Renal pelvis (tissue), 4 donors: Measurements from ENCODE around the gene IMP3. TPM values are rescaled to one million over a fixed set of nuclear protein-coding genes. Genes with fewer than 3 reads are reported as not detected.

Source experiments
- DNase-seq: peaks from one replicate; pipeline ENCODE4 v3.0.0-alpha.2; 2013
- polyA plus RNA-seq, 3 donors: library from polyadenylated mRNA; unstranded; fragments of 120-200 nt; gene quantifications; one replicate each; pipeline ENCODE4 v1.2.1, GENCODE V29; 2013; ENCODE audit not compliant: insufficient read length in 3 of 3

Gene IMP3
- polyA plus RNA-seq, 3 donors, result 58.0 to 64.5 (median 59.2) TPM

- DNase-seq, result no peak
Observed at GRCh38 chr15:75675579-75676404, 35.8 kb upstream of the IMP3 start.

DNA sequence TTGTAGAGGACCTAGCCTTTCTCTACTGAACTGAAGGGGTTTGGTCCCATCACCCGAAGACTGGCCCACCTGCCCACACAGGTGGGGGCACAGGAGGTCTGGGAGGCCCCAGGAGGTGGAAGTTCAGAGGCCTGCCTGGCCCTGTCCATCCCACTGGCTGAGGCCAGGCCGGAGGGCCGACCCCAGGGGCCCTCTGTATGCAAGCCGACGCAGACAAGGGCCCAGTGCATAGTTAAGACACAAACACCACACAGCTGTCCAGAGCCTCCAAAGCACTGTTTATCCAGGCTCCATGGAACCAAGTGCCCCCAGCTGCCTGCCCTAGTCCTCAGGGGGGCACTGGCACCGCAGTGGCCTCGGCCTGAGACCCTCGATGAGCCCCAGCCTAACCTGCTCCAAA, 34.3 kb upstream of the IMP3 start:
- no peak for DNase-seq

GRCh38 chr15:75673426-75674235, 33.6 kb upstream of the IMP3 start:
- no peak for DNase-seq

- DNase-seq, result no peak
Observed at GRCh38 chr15:75672646-75673425, 32.8 kb upstream of the IMP3 start.

- no peak for DNase-seq
Observed at GRCh38 chr15:75671730-75672602, 31.9 kb upstream of the IMP3 start.

DNA sequence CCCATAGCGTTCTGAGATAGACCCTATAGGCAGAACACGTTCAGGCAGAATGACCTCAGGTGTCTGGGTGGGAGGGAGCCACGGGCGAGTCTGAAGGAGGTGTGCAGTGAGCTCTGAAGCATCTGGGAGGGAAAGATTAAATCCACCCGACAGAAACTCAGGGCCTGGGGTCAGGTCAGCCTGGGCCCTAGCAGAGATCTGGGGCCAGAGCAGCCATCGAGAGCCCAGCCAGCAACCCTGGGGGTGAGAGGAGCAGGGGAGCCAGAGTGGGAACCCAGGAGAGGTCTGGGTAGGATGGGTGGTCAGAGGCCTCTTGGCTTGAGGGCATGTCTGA, 29.8 kb upstream of the IMP3 start:
- DNase-seq, result no peak

DNA sequence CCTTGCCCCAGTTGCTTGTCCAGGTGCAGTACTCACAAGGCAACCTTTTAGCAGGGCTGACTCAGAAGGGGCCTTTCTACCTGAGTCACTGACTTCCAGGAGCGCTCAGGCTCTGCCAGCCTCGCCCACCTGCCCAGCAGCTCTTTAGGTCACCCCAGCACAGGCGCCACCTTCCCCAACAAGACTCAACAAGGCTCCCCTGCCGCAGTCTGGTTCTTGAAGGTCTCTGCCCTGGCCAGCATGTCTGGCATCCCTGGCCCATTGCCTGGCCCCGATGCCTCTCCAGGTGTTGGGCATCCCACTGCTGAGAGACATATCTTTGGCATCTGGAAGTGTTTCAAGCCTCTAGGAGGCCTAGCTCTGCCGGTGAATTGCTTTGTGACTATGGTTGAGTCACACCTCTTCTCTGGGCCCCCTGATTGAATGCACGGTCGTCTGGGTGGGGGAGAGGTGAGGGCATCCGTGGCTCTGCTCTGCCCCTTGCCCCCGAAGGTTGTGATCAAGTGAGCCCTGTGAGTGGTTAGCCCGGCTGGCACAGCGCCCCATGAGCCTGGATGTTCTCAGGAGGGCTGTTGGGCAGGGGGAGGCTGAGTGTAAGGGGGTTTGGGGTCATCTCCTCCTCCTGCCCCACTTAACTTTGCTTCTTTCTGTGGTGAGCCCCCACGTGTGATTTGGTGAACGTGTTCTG, 29.3 kb upstream of the IMP3 start:
- DNase-seq, result no peak

GRCh38 chr15:75666823-75667501, 26.9 kb upstream of the IMP3 start:
- no peak for DNase-seq

DNA sequence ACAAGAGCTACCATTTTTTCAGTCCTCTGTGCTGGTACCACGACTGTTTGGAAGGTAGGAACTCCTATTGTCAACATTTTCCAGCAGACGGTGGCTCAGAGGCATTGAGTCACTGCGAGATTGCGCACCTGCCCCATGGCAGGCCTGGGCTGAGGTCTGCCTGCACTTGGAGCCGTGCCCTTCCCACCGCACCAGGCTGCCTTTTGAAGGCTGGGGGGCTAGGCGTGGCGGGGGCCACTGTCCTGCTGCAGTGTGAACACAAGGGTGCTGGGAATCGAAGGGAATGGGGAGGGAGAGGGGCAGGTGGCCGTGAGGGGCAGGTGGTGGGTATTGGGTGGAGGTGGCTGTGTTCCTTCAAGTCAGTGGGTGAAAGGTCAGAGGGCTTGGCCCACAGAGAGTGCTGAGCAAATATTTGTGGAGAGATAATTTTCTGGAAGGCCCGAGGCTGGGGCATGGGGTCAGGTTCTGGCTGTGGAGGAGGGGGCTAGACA, 24.0 kb upstream of the IMP3 start:
- DNase-seq, result no peak

DNA sequence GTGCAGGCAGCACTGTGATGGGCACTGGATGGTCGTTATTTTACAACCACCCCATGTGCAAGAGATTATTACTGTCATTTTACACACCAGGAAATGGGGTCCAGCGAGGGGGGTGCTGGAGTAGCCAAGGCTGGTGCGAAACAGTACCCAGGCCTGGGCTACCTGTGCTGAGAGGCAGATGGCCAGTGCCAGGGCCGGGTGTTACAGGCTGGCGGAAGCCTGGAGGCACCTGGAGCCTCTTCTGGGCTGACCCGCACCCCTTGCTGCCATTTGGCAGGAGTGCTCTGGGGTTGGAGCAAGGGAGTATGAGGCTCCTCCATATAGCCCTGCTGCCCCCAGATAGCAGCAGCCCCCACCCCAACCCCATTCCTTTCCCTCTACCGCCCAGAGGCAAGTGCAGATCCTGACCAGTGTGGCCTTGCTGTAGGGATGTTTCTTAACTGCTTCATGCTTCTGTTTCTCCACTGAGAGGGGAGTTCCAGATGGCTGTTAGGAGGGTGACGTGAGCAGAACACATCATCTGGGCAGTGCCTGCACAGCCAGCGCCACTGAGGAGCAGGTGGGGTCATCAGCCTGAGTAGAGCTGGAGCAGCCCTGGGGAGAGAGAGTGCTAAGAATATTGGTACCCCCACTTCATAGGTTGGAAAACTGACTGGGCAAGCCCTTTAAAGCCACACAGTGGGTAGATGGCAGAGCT, 22.9 kb upstream of the IMP3 start:
- DNase-seq, result no peak

DNA sequence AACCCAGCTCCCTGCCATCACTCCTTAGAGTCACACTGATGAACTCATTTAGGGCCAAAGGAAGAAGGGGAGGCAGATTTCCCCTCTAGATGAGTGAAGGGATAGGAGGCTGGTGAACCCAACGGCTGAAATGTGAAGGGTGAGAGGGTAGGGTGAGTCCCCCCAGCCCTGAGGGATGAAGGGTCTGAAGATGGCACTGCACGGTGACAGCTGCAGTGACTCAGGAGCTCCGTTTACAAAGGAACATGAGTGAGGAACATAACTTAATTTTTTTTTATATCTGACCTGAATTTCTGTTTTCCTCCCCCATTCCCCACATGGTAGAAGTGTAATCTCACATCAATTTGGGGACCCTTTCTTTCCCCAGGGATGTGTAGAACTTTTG, 21.7 kb upstream of the IMP3 start:
- no peak for DNase-seq

DNA sequence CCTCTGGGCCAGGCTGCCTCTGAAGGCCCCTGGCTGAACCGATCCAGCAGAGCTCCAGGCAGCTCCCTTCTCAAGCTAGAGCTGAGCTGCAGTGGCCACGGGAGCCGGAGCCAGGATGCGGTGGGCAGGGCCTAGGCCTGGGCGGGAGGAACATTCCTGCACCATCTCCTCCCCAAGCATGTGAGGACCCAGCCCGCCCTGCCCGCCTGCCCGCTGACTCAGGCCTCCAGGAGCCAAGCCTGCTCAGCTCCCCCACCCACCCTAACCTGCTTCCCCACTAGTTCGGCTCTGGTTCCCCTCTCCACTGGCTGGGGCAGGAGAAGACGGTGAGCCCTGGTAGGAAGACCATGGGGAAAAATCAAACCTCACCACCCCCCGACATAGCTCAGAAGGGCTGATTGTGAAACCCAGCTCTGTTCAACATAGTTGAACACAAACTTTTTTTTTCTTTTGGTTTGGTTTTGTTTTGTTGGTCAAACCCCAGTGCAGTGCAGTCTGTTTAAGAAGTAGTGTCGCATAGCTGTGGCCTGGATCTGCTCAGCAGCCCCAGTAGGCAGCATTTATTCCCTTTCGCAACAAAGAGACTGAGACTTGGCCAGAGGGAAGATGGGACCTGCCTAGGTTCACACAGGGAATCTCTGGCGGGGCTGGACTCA, 21.2 kb upstream of the IMP3 start:
- no peak for DNase-seq

DNA sequence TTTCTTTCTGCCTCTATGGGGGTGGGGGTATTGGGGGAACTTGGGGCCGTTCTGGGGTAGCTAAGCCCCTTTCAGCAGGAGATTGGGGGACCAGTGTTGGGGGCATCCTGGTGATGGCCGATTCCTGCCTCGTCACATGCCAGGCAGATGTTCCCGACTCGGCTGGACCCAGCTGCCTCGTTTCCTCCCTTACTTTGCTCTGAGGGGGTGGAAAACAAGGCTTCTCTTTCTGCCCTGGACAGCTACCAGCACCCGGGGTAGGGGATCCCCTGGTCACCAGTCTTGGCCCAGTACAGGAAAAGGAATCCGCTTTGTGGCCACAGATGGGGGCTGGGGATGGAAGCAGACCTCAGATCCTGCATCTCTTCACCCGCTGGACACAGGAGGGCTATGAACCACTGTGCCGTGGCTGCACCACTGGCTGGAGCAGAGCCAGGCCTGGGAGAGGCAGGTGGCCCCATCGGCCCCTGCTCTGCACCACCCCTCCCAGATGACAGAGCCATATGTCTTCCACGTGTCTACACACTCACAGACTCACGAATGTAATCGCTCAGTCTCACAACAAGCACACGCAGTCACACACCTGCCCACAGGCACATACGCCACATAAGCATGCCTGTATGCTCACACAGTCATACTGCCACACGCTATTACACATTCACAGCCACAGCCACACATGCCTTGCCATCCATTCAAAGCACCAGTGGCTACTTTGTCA, 20.1 kb upstream of the IMP3 start:
- DNase-seq, result no peak

- no peak for DNase-seq
Observed at GRCh38 chr15:75659141-75659771, 19.2 kb upstream of the IMP3 start.

DNA sequence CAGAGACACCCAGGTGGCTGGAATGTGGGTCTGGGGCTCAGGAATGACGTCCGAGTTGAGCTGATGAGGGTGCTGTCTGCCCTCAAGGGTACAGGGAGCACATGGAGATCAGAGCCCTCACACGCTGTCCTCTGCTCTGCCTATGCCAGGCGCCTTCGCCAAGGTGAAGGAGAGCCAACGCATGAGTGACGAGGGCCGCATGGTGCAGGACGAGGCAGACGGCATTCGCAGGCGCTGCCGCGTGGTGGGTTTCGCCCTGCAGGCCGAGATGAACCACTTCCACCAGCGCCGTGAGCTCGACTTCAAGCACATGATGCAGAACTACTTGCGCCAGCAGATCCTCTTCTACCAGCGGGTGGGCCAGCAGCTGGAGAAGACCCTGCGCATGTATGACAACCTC, 16.8 kb upstream of the IMP3 start:
- no peak for DNase-seq

DNA sequence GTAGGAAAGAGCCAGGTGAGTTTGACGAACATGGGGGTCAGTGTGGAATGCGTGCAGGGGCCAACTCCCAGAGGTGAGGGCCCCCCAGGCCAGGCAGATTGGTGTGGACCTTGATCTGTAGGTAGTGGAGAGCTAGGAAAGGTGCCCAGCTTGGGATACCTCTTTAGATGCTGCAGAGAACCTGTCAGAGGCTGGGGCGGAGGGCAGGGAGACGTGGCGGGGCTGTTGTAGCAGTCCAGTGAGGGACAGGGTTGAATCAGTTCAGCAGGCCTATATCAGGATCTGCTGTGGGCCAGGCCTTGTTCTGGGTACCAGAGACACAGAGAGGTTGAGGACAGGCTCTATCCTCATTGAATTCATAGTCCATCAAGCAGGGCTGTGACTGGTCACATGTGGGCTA, 16.3 kb upstream of the IMP3 start:
- no peak for DNase-seq

GRCh38 chr15:75655931-75656330, 15.9 kb upstream of the IMP3 start:
- no peak for DNase-seq
